ENCODE data around the gene CMTM8.

CMTM8 gene

GRCh38 chr3:32397941-32398340 lies 159.5 kb downstream of the CMTM8 start:
- peak overlapping the region; percentile 99 for H3K27ac ChIP-seq
- no peak for TF ChIP-seq CTCF (conservative IDR thresholded peaks at IDR 0.05)

- H3K27ac ChIP-seq, result peak overlapping the region; percentile 99
- TF ChIP-seq CTCF (conservative IDR thresholded peaks at IDR 0.05), result no peak
Measured at GRCh38 chr3:32398531-32398930, 160.1 kb downstream of the CMTM8 start.

- TF ChIP-seq CTCF (conservative IDR thresholded peaks at IDR 0.05), result peak; percentile 56
- H3K27ac ChIP-seq, result peak overlapping the region; percentile 99
Measured at GRCh38 chr3:32399030-32399620, 160.6 kb downstream of the CMTM8 start.

GRCh38 chr3:32401126-32401525 lies 162.6 kb downstream of the CMTM8 start:
- no peak for TF ChIP-seq CTCF (conservative IDR thresholded peaks at IDR 0.05)
- peak overlapping the region; percentile 99 for H3K27ac ChIP-seq

- H3K27ac ChIP-seq, result peak overlapping the region; percentile 99
- TF ChIP-seq CTCF (conservative IDR thresholded peaks at IDR 0.05), result no peak
Measured at GRCh38 chr3:32401556-32402081, 163.1 kb downstream of the CMTM8 start.

- no peak for TF ChIP-seq CTCF (conservative IDR thresholded peaks at IDR 0.05)
- H3K27ac ChIP-seq, result peak overlapping the region; percentile 99
Measured at GRCh38 chr3:32403663-32404062, 165.2 kb downstream of the CMTM8 start.

GRCh38 chr3:32404714-32405113 lies 166.2 kb downstream of the CMTM8 start:
- no peak for TF ChIP-seq CTCF (conservative IDR thresholded peaks at IDR 0.05)
- peak overlapping the region; percentile 99 for H3K27ac ChIP-seq

All from VCaP (cell line).